GM12891 (cell line): Measurements from ENCODE around the gene COL20A1.

ENCODE experiments used
- DNase-seq: peaks from one replicate; pipeline ENCODE4 v3.0.0; 2011; ENCODE audit warnings: low spot score; ENCODE audit not compliant: insufficient read length
- FAIRE-seq: peaks from 2 replicates; lab custom pipeline; 2011; peaks lifted over from hg19 to GRCh38; lab: Jason Lieb, UNC
- PAX5 ChIP-seq: IDR thresholded peaks from 2 replicates; pipeline ENCODE4 v1.6.1; 2011; ENCODE audit warnings: low read length, moderate library complexity, mild to moderate bottlenecking; ENCODE audit not compliant: insufficient read depth, severe bottlenecking
- POLR2A ChIP-seq: IDR thresholded peaks from 2 replicates; pipeline ENCODE4 v1.6.1; 2011; ENCODE audit warnings: low read depth, low read length, control low read depth
- POLR2AphosphoS5 ChIP-seq: IDR thresholded peaks from 2 replicates; pipeline ENCODE4 v1.6.1; 2011; ENCODE audit warnings: low read depth, low read length, control low read depth
- POU2F2 ChIP-seq: IDR thresholded peaks from 2 replicates; pipeline ENCODE4 v1.6.1; 2011; ENCODE audit warnings: low read depth, mild to moderate bottlenecking, control low read depth, low read length, moderate library complexity
- SPI1 ChIP-seq: IDR thresholded peaks from 2 replicates; pipeline ENCODE4 v1.6.1; 2011; ENCODE audit warnings: low read depth, low read length, control low read depth
- TAF1 ChIP-seq: IDR thresholded peaks from 2 replicates; pipeline ENCODE4 v1.6.1; 2011; ENCODE audit warnings: low read depth, low read length, control low read depth

The COL20A1 gene

DNA sequence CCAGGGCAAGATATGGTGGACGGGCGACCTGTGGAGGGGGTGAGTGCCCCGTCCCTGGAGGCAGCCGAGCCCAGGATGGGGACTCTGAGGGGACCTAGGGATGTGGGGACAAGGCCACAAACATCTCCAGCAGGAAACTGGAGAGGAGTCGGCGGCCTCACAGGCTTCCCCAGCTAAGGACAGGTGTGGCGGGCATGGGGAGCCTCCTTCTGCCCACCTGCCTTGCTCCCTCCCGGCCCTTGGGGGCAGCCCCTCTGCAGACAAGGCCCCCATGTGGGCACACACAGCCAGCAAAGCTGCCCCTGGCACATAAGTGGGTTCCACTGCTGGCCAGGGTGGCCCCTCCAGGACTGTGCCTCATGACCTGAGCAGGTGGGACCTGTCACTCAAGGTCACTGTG, 63.5 kb downstream of the COL20A1 start:
- DNase-seq (no peak), FAIRE-seq (no peak)
- TF ChIP-seq POLR2A (no peak), SPI1 (no peak), PAX5 (no peak), POLR2AphosphoS5 (no peak), TAF1 (no peak), POU2F2 (no peak)

DNA sequence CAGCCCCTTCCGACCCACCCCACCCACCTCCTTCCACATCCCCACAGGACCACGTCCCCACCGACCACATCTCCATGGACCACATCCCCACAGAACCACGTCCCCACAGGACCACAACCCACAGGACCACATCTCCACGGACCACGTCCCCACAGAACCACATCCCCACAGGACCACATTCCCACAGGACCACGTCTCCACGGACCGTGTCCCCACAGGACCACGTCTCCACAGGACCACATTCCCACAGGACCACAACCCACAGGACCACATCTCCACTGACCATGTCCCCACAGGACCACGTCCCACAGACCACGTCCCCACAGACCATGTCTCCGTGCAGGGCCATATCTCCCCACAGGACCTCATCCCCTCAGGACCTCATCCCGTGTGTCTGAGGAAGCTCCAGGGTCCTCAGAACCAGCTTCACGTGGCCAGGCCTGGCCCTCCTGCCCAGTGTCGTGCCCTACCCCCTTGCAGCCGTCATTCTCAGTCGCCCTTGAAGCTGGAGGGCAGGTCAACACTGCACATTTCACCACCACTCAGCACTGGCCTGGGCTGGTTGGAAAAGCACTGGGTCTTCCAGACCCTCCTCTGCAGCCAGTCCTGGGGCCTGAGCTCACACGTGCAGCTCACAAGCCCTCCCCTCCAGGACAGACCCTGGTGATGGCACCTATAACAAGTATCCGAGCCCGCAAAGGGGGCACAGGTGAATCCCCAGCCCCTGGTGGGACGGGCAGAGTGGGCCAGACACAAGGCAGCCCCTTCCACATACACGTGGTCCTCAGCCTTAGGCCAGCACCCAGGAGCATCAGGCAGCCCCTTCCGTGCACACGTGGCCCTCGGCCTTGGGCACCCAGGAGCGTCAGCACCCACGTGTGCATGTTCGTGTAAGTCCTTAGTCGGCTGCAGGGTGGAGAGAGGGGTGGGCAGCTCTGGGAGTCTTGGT, 64.2 kb downstream of the COL20A1 start:
- TF ChIP-seq POLR2A (no peak), POU2F2 (no peak), POLR2AphosphoS5 (no peak), SPI1 (no peak), PAX5 (no peak), TAF1 (no peak)
- DNase-seq (no peak), FAIRE-seq (no peak)

- no peak for DNase-seq
Measured at GRCh38 chr20:63357921-63358905, 65.2 kb downstream of the COL20A1 start.

GRCh38 chr20:63359164-63359934, 66.4 kb downstream of the COL20A1 start:
- no peak for FAIRE-seq
- no peak for TF ChIP-seq TAF1
- TF ChIP-seq POLR2A = no peak
- TF ChIP-seq SPI1 = no peak
- TF ChIP-seq POLR2AphosphoS5 = no peak
- no peak for TF ChIP-seq POU2F2
- TF ChIP-seq PAX5 = no peak

More at GRCh38 chr20:63357921-63358905, 65.2 kb downstream of the COL20A1 start:
- TF ChIP-seq SPI1 (no peak), POLR2AphosphoS5 (no peak), TAF1 (no peak), POLR2A (no peak), PAX5 (no peak), POU2F2 (no peak)
- no peak for FAIRE-seq

DNA sequence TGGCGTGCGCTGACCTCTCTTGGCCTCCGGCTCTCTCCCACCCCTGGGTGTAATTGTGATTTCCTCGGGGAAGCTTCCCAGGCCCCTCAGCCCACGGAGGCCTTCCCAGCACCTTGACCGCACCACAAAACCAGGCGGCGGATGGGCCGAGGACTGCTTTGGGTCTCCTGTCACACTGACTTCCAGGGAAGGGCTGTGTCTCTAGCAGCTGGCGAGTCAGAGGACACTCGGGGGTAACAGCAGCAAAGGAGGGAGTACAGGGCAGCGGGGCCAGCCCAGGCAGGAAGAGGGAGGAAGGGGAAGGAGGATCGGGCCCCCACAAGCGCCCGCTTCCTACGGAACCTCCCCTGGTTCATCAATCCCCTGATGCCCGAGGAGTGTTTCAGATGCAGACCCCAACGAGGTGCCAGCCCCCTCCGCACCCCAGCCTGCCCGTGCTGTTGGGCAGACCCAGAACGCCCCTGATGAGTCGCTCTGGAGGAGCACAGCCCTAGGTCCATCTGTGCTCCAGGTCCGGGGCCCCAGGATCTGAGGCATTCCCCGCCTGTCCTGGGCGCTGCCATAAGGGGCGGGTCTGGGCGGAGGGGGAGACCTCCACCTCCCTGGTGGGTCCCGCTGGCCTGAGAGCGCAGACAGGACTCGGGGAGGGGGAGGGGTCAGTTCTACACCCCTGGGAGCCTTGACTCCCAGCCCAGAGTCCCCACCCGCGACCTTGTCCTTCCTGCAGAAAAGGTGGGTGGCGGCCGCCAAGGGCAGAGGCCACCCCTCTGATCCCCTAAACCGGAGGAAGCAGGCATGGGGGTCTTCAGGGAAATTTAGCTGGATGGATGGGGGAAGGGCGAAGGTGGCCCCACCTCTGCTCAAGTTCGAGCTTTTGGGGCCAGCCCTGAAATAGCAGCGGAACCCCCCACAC, 67.2 kb downstream of the COL20A1 start:
- no peak for DNase-seq
- FAIRE-seq = no peak

More at GRCh38 chr20:63359164-63359934, 66.4 kb downstream of the COL20A1 start:
- no peak for DNase-seq

DNA sequence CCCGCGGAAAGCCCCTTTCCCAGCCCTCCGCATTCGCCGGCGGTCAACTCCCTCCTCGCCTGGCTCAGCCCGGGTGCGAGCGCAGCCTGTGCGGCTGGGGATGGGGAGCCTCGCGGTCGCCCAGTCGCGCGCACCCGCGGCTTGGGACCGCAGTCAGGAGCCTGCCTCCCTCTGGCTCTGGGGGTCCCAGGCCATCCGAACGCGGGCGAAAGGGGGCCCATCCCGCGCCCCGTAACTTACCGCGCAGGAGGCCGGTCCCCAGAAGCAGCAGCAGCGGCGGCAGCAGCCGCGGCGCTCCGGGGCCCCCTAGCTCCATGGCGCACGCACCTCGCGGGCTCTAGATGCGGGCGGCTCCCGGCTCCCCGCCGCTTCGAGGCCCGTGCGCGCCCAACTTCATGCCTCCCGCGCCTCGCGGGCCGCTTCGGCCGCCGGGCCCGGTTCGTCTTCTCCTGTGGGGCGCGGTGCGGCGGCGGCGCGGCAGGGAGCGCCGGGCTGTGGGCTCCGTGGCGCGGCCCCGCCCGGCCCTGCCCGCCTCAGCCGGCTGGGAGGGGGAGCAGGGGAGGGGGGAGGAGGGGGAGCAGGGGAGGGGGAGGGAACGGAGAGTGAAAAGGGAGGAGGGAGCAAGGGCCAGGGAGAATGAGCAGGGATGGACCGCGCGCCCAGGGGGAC, 68.0 kb downstream of the COL20A1 start, which contains the start of gene CHRNA4:
TSS of gene CHRNA4 (minus strand) at position 500 of the 669 bp plus-strand sequence. CDS start at position 316, 184 bp downstream.
- FAIRE-seq = no peak
- no peak for DNase-seq
- TF ChIP-seq PAX5 = no peak
- TF ChIP-seq POU2F2 = no peak
- TF ChIP-seq SPI1 = no peak
- no peak for TF ChIP-seq POLR2A
- no peak for TF ChIP-seq POLR2AphosphoS5
- no peak for TF ChIP-seq TAF1

More for the DNA sequence above, 67.2 kb downstream of the COL20A1 start:
- TF ChIP-seq POU2F2 (no peak), POLR2AphosphoS5 (no peak), POLR2A (no peak), PAX5 (no peak), SPI1 (no peak), TAF1 (no peak)

GRCh38 chr20:63361519-63362435, 68.8 kb downstream of the COL20A1 start:
- TF ChIP-seq POU2F2 (no peak), POLR2AphosphoS5 (no peak), PAX5 (no peak), POLR2A (no peak), SPI1 (no peak), TAF1 (no peak)
- FAIRE-seq = no peak
- no peak for DNase-seq
